Fibroblast of skin of right quadriceps (primary cell): ENCODE data around the gene TENM3.

ENCODE experiments used
- DNase-seq: peaks from one replicate; pipeline ENCODE4 v3.0.0-alpha.2; 2013

Gene TENM3

DNA sequence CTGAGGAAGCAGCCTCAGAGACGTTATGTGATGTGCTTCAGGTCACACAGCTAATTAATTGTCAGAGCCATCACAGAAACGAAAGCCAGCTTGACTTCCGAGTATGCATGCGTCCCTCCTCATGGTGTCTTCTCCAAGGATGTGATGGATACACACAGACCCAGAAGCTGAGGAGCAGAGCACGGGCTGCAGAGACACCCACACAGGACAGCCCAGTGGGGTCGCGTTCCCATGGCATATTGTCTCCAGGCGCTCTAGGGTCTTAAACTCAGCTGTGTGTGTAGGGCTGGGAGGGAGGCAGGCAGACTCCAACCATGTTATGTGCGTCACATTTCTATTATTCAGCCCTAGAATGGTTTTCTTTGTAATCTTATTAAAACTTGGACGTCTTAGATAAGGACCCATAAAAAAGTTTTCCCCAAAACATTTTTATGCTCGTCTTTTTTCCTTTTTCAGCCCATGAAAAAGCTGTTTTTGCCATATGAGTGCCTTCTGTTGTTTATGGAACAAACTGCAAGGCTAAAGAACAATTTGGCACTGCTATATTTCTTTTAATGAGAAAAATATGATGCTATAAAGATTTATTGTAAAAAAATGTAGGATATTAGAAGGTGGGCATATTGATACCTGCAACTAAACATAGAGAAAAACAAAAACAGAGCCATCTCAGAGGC, 48.5 kb downstream of the TENM3 start:
- DNase-seq: no peak

DNA sequence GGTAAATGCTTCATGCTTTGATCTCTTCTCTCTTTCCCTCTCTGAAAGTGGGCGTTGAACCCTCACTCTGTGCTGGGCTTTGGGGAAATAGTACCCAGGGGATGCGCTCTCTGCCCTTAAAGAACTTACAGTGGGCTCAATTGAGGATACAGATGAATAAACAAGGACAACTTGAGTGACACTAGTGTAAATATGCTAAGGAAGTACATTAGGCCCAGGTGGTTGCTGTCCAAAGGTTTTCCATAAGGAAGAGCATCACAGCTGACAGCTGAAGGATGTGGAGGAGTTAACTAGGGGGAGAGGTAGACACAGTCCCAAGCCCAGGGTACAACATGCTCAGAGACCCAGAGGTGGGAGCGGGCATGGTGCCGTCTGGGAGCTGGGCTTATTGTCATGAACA, 49.4 kb downstream of the TENM3 start:
- no peak for DNase-seq

DNA sequence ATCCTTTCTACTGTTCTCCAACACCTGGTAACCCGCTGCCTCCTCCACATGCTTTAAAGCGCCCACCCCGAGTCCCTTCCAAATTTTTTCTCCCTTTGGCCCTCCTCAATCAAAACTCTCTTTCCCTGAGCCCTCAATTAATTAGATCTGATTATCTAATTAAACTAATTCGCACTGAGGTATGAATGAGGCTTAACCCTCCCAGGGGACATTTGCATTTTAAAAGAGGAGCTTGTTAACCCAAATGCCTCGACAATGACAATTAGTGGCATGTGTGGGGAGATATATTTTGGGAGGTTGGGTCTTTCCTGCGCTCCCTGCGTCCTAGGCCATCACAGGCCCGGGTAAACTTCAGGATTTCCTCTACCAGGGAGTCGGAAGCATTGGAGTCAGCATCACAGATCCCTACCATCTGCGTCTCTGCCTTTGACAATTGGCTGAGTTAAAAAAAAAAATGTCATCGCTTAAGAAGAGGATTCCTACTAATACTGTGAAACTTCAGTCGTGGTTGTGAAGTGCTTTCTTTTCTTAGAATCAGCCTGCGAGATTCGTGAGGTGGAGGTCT, 50.6 kb downstream of the TENM3 start:
- no peak for DNase-seq

DNA sequence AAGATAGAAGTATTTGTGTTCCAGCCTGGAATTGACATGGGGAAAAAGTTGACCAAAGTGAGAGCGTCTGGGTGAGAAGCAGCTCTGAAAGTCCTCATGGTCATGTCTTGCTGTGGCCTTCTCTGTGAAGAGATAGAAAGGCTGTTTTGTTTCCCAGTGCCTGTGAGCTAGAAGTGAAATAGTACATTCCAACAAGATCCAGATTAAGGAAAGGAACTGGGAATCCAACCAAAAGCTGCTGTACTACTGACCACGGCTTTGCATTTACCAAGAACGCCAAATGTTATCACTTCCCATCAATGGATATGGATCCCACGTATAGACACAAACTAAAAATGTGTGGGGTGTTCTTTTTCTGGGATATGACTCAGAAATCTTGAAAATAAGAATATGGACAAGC, 51.2 kb downstream of the TENM3 start:
- peak; percentile 35 for DNase-seq

DNA sequence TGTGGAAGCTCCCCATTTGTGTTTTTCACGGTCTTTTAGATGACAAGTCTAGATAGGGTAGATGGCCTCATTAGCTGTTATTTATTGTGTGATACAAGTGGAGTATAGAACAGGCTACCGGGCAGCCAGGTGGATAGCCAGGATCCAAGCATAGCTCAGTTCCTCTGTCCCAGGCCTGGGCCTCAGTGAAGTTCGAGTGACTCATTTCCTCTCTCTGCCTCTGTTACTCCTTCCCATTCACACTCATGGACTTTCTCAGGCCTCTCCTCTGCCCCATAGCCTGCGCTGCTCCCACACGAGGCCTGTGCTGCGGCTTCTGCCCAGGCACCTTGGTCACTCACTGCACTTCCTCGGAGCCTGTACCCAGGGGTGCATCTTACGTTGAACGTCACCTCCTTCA, 54.5 kb downstream of the TENM3 start:
- DNase-seq: peak; percentile 42

DNA sequence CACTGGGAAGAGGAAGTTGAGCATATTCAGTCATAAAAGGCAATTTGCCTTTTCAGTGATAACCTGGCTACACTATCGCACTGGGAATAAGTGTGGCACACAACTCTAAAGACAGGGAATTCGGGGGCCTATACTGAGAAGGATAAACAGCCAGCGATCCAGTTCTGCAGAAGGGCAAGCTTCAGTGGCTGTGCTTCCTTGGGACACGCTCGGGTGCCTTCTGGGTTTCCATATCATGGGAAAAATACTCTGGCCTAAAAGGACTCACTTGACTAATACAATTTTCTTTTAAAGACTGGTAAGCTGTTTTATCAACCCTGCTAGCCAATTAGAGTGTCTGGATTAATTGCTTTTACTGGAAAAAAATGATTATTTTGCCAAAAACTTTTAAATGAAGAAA, 58.5 kb downstream of the TENM3 start:
- no peak for DNase-seq

DNA sequence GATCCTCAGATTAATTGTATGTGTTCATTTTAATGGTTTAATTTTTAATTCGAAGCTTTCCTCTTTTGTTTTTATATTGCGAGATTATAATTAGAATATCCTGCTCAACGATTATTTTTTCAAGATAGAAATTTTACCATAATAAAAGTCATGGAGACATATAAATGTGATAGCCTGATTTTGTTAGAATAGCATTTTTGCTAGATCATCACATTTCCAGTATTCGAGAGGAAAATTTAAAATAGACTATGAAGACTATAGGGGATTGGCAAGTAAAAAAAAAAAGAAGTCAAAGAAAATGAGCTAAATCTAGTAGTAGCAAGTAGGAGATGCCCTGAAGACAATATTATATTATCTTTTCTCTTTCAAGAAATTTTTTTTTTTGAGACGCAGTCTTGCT, 60.6 kb downstream of the TENM3 start:
- DNase-seq: no peak

DNA sequence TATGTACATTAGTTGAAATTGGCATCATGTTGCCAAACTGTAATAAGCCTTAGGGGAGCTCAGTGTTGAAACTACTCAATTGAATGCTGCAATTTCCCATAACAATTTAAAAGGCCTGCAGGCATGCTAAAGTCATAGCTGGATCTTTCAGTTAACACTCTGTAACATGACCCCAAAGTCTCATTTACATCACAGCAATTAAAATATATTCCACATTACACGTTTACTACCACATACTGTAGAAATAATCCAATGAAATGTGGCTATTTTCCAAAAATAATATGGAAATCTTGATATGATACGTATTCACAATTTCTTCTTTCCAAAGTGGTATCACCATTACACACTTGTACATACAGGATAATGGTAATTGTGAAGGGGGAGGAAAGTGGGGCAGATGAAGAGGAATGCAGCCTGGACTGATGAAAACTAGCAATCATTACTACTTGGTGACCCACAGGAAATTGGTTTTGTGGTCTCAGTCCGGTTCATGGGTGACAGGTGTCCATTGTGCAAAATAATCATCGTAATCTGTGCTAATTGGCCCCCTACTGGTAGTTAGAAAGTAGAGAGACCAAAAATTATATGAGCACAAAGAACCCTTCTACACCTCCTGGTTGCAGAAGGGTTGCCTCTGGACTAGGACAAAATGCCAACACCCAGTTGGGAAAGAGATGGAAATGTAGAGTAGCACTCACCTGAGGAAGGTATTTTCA, 63.7 kb downstream of the TENM3 start:
- DNase-seq: peak; percentile 72

DNA sequence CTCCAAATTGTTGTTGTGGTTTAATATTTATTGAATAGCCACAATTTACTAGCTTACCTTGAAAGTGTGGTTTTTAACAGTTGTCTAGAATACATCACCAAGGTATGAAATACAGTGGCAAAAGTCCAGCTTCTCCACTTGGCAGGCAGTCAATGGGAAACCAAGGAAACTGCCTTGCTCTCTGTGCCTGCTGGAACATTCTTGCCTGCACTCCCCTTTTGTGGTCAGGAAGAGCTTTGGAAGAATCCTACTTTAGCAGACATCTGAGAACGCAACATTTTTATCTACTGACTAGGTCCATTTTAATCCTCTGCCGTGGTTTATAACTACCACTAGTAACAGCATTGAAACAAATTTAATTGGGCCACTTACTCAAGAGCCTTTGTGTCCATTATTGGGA, 64.5 kb downstream of the TENM3 start:
- DNase-seq: peak; percentile 99

DNA sequence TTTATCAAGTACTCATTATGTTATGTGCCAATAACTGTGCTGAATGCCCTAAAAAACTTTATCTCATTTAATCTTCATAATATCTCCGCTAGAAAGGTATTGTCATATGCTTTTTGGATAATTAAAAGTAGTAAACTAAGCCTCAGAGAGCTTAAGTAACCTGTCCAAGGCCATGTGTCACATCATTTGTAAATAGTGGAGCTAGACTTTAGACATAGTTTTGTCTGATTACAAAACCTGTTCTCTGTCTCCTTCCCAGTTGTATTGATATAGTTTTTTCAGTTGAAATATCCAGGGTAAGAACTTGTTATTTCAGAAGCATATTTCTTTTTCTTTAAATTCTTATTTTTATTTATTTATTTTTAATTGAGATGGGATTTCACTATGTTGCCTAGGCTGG, 66.7 kb downstream of the TENM3 start:
- no peak for DNase-seq

DNA sequence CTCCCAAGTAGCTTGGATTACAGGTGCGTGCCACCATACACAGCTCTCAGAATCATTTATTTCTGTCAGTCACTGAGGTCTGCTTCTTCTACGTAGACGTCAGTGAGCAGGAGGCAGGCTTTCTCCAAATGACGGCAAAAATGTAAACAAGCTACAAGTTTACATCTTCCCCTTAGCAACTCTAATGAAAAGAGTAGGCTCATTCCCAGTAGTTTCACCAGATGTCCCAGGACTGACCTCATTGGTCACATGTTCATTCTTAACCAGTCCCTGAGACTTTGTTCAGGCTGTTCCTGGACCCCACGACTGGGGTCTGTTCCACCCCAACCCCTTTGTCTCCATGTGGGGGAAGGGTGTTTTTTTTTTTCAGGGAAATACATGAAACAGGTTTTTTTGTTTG, 67.1 kb downstream of the TENM3 start:
- DNase-seq: no peak

DNA sequence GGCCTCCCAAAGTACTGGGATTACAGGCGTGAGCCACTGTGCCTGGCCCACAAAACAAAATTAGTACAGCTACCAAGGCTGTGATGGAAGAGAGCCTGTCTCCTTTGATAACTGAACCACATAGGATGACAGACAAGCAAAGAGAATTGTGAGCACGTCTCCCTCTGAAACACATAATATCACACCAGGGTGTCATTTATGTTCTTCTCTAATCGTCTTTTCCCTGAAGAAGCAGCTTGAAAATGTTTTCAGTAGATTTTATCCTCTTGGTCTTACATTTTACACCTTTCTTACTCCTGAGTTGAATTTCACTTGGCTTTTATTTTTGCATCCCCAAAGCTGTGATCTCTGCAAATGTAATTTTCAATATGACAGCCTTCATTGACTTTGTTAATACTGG, 67.8 kb downstream of the TENM3 start:
- no peak for DNase-seq

DNA sequence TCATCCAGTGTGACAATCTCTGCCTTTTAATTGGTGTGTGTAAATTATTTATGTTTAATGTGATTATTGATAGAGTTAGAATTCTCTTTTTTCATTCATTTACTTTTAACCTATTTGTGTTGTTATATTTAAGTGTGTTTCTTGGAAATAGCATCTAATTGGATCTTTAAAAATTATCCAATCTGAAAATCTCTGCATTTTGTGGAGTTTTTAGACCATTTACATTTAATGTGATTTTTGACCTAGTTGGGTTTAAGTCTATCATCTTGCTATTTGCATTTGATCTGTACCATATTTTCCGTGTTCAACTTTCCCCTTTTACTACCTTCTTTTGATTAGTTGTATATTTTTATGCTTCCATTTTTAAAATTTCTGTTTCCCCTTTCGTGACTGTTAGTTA, 71.3 kb downstream of the TENM3 start:
- DNase-seq: no peak

DNA sequence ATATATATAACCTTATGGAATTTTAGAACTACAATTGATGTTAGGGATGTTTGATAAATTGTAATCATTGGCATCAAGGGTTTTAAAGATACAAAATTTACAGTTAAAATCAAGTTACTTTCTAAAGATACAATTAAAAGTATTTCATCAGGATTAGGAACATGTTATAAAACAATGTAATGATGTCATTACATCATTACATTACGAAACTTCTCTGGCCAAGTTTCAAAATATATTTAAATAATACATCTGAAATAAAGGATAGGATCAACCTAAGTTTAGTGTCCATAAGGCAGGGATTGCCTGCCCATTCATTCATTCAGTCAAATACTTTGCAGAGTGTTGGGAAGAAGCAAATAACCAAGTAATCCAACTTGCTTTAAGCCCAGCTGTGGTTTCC, 75.1 kb downstream of the TENM3 start:
- peak; percentile 32 for DNase-seq

DNA sequence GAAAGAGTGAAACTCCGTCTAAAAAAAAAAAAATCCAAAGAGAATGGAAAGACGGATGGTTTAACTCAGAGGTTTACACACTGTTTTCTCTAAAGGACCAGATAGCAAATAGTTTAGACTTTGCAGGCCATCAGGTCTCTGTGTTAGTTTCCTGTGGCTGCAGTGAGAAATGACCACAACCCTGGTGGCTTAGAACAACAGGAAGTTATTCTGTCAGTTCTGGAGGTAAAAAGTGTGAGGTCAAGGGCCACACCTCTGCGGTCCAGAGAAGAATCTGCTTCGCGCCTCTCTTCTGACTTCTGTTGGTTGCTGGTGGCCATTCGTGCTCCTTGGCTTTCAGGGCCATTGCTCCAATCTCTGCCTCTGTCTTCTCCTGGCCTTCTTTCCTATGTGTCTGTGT, 76.9 kb downstream of the TENM3 start:
- no peak for DNase-seq

DNA sequence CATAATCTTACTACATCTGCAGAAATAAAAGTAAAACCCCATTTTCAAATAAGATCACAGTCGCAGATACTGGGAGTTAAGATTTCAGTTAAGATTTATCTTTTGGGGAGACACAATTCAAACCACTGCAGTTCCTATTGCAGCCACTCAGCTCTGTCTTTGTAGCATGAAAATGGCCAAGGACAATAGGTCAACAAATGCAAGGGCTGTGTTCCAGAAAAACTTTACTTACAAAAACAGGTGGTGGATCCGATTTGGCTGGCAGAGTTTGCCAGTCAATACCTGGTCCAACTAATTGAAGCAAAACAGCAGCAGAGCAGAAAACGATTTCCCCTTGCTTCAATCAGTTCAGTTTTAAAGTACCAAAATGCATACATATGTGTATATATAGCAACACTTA, 77.4 kb downstream of the TENM3 start:
- no peak for DNase-seq

DNA sequence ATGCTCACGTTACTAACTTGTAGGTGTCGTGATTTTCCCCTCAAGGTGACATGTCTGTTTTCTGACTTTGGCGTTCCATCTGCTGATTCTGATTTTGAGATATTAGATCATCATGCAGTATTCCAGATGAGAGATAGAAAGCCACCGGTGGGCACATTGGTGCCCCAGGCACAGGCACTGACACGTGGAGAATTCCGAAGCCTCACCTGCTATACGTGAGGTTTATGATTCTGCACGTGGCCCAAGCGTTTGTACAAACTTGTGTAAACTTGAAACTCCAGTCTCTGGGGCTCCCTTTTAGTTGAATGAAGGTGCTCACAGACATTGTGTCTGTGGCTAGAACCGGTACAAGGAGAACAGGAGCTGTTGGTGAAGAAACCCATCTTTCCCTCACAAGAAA, 81.1 kb downstream of the TENM3 start:
- no peak for DNase-seq

DNA sequence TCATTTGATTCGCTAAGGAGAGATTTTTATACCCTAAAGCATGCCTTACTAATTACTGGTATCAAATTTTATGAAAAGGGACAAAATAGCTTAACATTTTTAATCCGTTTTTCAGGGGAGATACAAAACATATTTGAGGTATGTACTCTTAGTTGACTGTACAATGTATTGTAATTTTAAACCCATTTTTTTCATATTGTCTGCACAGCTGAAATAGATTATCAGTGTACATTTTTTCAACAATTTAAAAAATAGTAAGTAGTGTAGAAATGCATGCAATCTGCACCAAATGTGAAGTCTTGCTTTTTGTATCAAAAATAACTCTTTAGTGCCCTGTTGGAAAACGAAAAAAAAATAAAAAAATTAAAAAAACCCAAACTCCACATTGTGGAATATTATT, 82.2 kb downstream of the TENM3 start:
- no peak for DNase-seq

DNA sequence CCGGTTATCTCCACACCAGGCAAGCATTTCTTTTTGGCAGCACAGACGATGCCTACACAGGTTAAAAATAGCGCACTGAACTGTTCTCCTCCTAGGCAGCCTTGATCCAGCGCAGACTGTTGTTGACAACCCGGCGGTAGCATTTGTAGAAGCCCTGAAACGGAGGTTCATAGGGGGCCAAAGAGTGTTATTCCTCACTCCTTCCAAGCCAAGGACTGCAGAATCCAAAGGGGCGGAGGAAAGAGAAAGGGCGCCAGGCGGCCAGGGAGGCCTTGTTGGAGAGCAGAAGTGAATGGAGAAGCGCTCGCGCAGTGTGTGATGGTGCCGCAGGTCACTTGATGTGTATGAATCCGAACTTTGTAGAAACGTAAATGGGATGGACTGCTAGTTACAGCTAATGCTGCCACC, 82.7 kb downstream of the TENM3 start:
- no peak for DNase-seq

DNA sequence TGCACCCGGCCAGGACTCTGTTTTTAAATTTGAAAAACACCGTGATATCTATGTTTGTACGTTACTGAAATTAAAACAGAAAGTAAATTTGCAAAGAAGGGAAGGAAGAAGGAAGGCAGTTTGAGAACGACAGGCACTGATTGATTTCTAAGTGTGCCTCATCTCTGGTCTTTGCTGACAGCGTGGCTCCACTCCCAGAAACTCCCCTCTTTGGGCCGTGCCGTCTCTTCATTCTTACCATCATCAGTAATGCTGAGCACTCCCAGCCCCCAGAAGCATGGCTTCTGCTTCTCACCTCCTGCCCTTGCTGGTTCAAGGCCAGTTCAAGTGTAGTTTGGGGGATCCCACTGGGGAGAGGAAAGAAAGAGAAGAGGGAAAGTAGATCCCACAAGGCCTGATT, 85.3 kb downstream of the TENM3 start:
- no peak for DNase-seq

DNA sequence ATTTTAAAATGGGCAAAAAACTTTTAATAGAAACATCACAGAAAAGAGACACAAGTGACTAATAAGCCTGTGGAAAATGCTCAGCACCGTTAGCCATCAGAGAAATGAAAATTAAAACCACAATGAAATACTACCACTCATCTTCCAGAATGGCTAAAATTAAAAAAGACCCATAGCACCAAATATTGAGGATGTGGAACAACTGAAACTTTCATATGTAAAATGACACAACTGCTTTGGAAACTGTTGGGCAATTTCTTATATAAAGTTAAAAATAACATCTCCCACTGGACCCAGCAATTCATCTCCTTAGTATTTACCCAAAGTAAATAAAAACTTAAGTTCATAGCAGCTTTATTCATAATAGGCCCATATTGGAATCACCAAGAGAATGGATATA, 94.2 kb downstream of the TENM3 start:
- no peak for DNase-seq

DNA sequence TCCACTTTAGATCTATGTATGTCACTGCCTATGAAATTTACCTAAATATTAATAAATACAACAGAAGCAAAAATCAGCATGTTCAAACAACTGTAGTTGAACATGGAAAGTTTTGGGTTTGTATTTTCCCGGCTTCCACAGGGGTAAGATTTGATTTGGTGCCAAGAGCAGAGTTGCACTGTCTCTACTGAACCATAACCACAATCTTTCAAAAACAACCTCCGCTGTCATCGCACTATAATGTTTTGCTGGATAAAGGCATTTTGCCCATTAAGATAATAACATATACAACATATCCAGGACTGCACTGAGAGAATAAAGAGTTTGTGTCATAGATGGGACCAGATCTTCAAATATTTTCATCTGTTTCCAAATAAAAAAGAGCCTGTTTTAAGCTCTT, 94.9 kb downstream of the TENM3 start:
- DNase-seq: peak; percentile 70

DNA sequence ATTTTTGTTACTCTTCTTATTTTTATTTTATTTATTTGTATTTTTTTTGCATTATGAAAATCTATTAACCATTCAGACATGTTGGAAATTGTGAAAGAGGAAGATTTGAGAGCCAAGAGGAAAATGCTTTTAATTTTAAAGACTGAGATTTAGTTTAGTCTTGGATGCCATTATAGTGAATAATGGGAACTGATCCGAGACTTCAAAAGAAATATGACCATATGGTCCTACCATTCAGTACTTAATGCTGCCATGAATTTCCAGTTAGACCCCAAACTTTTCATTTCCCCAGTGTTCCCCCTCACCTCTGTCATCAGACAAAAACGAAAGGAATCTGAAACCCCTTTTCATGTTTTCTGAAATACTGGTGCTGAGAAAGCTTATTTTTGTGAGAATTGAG, 95.5 kb downstream of the TENM3 start:
- peak; percentile 72 for DNase-seq

DNA sequence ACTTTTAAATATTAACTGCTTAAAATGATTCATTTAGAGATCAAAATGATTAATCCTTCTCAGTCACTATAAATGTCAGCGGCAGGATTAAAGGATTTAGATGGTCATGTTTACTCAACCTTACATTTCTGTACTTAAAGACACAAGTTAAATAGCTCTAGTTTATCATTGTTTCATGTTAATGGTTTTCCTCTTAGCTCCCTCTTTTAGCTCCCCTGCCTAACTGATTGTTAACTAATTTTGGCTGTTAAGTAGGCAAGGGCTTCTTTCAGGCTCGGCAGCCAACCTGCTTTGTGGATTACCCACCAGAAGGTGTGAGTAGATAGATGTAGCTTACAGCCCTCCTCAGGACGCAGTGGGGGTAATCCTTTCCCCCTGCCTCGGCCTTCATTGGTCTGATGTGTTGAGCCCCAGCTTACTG, 96.0 kb downstream of the TENM3 start:
- peak; percentile 60 for DNase-seq

DNA sequence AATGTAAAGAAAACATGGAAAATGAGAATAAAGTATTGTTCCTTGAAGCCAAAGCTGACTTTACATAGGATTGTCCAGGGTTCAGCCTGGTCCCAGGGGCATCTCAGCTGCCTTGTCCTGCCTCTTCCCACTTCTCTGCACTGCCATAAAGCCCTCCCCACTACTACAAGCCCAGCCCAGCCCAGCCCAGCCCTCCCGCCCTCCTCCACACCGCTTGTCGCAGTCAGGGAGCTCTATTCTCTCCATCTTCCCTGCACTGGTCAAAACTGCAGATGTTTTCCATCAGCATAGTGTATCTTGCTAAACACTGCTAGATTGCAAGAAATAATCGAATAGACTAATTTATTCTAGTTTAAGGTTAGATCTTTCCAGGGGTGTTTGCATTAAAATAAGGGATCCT, 100.3 kb downstream of the TENM3 start:
- DNase-seq: no peak
